AG09309 (cell line): Measurements from ENCODE around the gene SEMA3F.

Experiments used
- DNase-seq: peaks from one replicate; pipeline ENCODE4 v3.0.0-alpha.2; 2010; ENCODE audit warnings: low read depth
- H3K4me3 ChIP-seq: 2 replicates; pipeline ENCODE4 v1.5.1; 2011; ENCODE audit warnings: mild to moderate bottlenecking, low read depth, low read length, moderate library complexity; ENCODE audit not compliant: control insufficient read depth
- CTCF ChIP-seq: IDR thresholded peaks from 2 replicates; pipeline ENCODE4 v1.5.1; 2011; ENCODE audit warnings: mild to moderate bottlenecking, low read depth, low read length, inconsistent platforms; ENCODE audit not compliant: insufficient read depth, control insufficient read depth; ENCODE audit errors: missing control alignments

The SEMA3F gene

DNA sequence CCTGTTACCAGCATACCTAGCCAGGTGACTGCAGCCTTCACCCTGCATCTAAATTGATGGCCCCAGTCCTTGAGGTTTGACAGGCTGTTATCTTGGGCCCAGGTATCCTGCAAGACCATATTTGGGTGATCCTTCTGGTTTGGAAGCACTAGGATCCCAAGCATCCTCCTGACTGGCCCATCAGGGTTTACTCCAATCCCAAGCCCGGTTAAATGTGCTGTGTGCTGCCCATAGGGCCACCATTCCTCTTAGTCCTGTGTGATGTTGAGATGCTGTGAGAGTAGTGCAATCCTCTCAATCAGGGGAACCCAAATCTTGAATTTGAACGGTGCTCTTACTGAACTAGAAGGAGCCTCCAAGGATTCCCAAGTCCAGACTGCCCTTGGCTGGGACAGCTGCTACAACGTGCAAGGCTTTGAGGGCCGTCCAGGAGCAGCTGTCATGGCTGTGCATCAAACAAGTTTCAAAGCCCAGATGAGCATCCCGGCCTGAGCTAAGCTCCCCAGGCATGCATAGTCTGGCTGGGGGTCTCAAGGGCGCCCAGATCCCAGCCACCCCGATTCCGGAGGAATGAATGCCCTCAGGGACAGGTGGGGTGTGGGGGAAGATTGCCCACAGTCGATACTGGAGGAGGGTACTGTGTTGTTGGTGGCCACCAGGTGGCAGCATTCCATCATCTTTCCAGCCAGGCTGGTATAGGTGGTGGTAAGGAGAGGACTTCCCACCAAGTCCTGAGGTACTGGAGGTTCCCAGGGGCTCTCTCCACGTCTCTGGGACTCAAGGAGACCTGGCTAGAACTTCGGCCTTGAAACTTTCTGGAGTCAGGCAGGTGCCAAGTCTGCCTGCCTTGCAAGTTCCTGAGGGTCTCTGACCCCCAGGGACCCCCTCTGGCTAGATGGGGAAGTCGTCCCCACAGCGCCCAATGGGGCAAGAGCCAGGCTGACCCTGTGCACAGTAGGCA lies 33.8 kb upstream of the SEMA3F start:
- peak; percentile 20 for DNase-seq
- no peak overlapping the region for H3K4me3 ChIP-seq
- peak; percentile 90 for TF ChIP-seq CTCF

GRCh38 chr3:50122071-50122470 lies 33.1 kb upstream of the SEMA3F start:
- H3K4me3 ChIP-seq = no peak overlapping the region
- TF ChIP-seq CTCF = peak; percentile 7
- DNase-seq = no peak

- DNase-seq = no peak
- H3K4me3 ChIP-seq = no peak overlapping the region
- TF ChIP-seq CTCF = no peak
These were observed 32.3 kb upstream of the SEMA3F start for GRCh38 chr3:50122661-50123391.

DNA sequence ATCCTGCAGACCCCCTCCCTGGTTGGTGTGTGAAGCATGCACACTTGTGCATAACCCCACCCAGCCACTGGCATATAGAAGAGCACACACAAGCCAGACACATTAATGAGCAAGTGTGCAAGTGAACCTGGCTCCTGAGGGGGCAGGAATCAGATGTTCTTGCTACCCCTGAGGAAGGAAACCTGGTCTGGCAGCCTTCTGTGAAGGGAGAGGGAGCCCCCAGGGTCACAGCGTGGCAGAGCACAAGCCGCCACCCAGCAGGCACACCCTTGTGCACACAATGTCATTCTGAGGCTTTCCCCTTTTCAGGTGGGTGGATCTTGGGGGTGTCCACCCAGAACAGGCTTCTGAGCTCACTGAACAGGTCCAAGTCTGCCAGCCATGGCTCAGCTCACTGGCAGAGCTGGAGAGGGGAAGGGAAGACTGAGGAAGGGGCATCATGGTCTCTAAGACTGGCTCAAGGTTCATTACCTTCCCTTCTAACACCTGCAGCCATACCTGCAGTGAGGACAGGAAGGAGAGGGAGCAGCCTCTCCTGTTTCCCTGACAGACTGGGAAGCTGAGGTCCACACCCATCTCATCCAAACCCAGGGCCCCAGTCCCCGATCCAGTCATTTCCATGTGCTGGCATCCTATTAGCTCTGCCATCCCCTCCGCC lies 31.6 kb upstream of the SEMA3F start:
- no peak overlapping the region for H3K4me3 ChIP-seq
- DNase-seq = no peak
- TF ChIP-seq CTCF = no peak

- no peak for TF ChIP-seq CTCF
- no peak for DNase-seq
- H3K4me3 ChIP-seq = no peak overlapping the region
These were observed 30.9 kb upstream of the SEMA3F start for GRCh38 chr3:50124052-50124799.

DNA sequence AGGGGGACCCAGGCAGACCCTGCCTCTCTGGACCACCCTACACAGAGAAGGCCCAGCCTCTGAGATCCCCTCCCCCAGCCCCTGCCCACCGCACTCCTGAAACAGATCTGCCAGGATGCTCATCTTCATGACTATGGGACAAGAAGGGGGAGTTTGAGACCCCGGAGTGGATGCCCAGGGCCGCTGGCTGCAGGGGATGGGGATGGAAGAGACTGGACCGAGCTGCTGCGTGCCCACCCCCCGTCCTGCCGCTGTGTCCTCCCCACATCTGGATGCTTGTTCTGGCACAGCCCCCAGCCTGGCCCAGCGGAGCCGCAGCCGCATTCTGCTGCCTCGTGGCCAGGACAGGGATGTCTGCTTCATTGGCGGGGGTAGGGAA lies 30.3 kb upstream of the SEMA3F start:
- DNase-seq = no peak
- no peak overlapping the region for H3K4me3 ChIP-seq
- TF ChIP-seq CTCF = no peak
